ENCODE data around the gene PABPC3. TPM values are rescaled to one million over a fixed set of nuclear protein-coding genes. Genes with fewer than 3 reads are reported as not detected.

PABPC3 gene
- total RNA-seq, 2 experiments from 2014 or later, result 0.75 to 0.88 TPM

GRCh38 chr13:25118378-25118905 is 22.5 kb downstream of the PABPC3 start:
- ChIA-PET CTCF (no interaction called here), POLR2A (no interaction called here)
- H3K27ac Mint-ChIP-seq, result no peak overlapping the region
- no peaks in the 10 kb centered on the region for H3K9me3 Mint-ChIP-seq
- peaks cover 26% of the 10 kb centered on the region for H3K27me3 Mint-ChIP-seq
- no peaks in the 10 kb centered on the region for H3K4me1 Mint-ChIP-seq
- H3K36me3 Mint-ChIP-seq (ENCODE audit: low read depth), result no peaks in the 10 kb centered on the region
- no peak for DNase-seq
- no peak overlapping the region for H3K4me3 Mint-ChIP-seq

DNA sequence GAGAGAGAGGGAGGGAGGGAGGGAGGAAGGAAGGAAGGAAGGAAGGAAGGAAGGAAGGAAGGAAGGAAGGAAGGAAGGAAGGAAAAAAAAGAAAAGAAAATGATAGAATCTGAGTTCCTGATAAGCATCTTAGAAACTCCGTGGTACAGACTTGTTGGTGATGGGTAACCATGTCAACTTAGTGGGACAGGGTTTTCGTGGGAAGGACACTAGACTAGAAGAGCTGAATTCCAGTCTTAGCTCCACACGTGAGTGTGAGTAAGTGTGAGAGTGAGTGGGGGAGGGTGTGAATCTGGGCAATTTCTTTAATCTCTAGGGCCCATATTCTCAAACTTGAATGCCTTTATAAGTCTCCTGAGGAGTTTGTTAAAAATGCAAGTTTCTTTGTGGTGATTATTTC is 35.0 kb downstream of the PABPC3 start:
- no peak overlapping the region for H3K4me3 Mint-ChIP-seq
- DNase-seq, result no peak
- no peaks in the 10 kb centered on the region for H3K4me1 Mint-ChIP-seq
- ChIA-PET POLR2A (no interaction called here), CTCF (no interaction called here)
- H3K9me3 Mint-ChIP-seq, result no peaks in the 10 kb centered on the region
- H3K27ac Mint-ChIP-seq, result no peak overlapping the region
- H3K27me3 Mint-ChIP-seq, result peaks cover 26% of the 10 kb centered on the region
- no peaks in the 10 kb centered on the region for H3K36me3 Mint-ChIP-seq (ENCODE audit: low read depth)

DNA sequence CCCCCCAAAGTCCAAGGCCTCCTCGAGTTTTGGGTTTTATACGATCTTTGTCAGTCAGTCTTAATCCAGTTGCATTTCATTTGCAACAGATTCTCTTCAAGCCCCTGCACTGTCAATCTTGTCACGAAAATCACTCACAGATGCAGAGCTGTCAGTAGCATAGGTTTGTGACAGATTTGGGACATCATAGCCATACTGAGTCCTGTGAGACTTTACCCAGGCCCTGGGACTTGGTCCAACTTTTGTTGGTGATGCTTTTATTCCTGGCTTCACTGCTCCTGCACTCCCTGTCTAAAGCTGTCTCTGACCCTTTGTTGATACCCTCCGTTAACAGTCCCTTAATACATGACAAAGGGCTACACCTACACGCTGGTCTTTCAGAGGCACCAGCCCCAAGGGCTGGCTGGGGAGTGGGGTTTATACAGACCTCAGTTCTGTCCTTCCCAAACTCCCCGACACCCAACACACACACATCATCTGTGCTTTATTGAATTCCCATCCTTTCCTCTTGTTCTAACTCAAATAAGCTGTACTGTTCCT is 36.0 kb downstream of the PABPC3 start:
- Mint-ChIP-seq H3K9me3 (no peaks in the 10 kb centered on the region), H3K4me3 (no peak overlapping the region), H3K27ac (no peak overlapping the region), H3K27me3 (peaks cover 29% of the 10 kb centered on the region), H3K36me3 (ENCODE audit: low read depth) (no peaks in the 10 kb centered on the region), H3K4me1 (no peaks in the 10 kb centered on the region)
- DNase-seq, result no peak
- CTCF ChIA-PET, result no interaction called here
- POLR2A ChIA-PET, result no interaction called here

GRCh38 chr13:25132751-25133390 is 36.9 kb downstream of the PABPC3 start:
- no peaks in the 10 kb centered on the region for H3K36me3 Mint-ChIP-seq (ENCODE audit: low read depth)
- no peak overlapping the region for H3K4me3 Mint-ChIP-seq
- ChIA-PET CTCF (no interaction called here), POLR2A (no interaction called here)
- peaks cover 36% of the 10 kb centered on the region for H3K27me3 Mint-ChIP-seq
- no peak for DNase-seq
- H3K4me1 Mint-ChIP-seq, result no peaks in the 10 kb centered on the region
- H3K27ac Mint-ChIP-seq, result no peak overlapping the region
- no peaks in the 10 kb centered on the region for H3K9me3 Mint-ChIP-seq

- no peak for DNase-seq
- no peak overlapping the region for H3K27ac Mint-ChIP-seq
- H3K4me1 Mint-ChIP-seq, result no peaks in the 10 kb centered on the region
- POLR2A ChIA-PET, result interaction anchor here (0.8 kb wide), 1 partner anchor 16 kb away, joined by 3 read pairs; no protein-coding TSS in a partner anchor
- CTCF ChIA-PET, result no interaction called here
- peaks cover 38% of the 10 kb centered on the region for H3K27me3 Mint-ChIP-seq
- H3K36me3 Mint-ChIP-seq (ENCODE audit: low read depth), result no peaks in the 10 kb centered on the region
- H3K4me3 Mint-ChIP-seq, result no peak overlapping the region
- H3K9me3 Mint-ChIP-seq, result no peaks in the 10 kb centered on the region
Observed at GRCh38 chr13:25135896-25136295, 40.0 kb downstream of the PABPC3 start.

GRCh38 chr13:25136880-25137787 is 41.2 kb downstream of the PABPC3 start:
- POLR2A ChIA-PET, result no interaction called here
- H3K9me3 Mint-ChIP-seq, result no peaks in the 10 kb centered on the region
- CTCF ChIA-PET, result no interaction called here
- H3K36me3 Mint-ChIP-seq (ENCODE audit: low read depth), result no peaks in the 10 kb centered on the region
- H3K27me3 Mint-ChIP-seq, result peaks cover 37% of the 10 kb centered on the region
- no peak overlapping the region for H3K4me3 Mint-ChIP-seq
- H3K4me1 Mint-ChIP-seq, result no peaks in the 10 kb centered on the region
- DNase-seq, result no peak
- H3K27ac Mint-ChIP-seq, result no peak overlapping the region

- POLR2A ChIA-PET, result no interaction called here
- peaks cover 34% of the 10 kb centered on the region for H3K27me3 Mint-ChIP-seq
- no peak overlapping the region for H3K27ac Mint-ChIP-seq
- DNase-seq, result no peak
- H3K4me1 Mint-ChIP-seq, result no peaks in the 10 kb centered on the region
- no peaks in the 10 kb centered on the region for H3K36me3 Mint-ChIP-seq (ENCODE audit: low read depth)
- H3K9me3 Mint-ChIP-seq, result no peaks in the 10 kb centered on the region
- H3K4me3 Mint-ChIP-seq, result no peak overlapping the region
- CTCF ChIA-PET, result no interaction called here
Observed at GRCh38 chr13:25137788-25138115, 41.8 kb downstream of the PABPC3 start.

DNA sequence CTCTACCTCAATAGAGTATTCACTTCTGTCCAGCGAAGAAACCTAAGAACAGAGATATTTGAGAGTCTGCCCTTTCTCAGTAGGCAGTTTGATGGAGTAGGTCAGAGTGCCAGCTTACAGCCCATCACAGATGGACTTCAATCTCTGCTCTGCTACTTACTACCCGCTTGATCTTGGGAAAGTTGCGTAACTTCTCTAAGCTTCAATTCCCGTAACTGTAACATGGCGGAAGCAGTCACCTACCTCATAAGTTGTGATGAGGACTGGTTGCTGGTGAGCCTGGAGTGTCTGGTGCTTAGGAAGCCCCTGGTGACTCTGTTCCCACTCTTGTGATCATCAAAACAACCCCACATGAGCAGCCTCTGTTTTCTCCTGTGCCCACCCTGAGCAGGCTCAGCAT is 45.1 kb downstream of the PABPC3 start:
- Mint-ChIP-seq H3K36me3 (ENCODE audit: low read depth) (no peaks in the 10 kb centered on the region), H3K9me3 (no peaks in the 10 kb centered on the region), H3K27ac (no peak overlapping the region), H3K4me3 (no peak overlapping the region), H3K4me1 (no peaks in the 10 kb centered on the region), H3K27me3 (peaks cover 18% of the 10 kb centered on the region)
- ChIA-PET CTCF (no interaction called here), POLR2A (no interaction called here)
- DNase-seq, result no peak

GRCh38 chr13:25143706-25144105 is 47.8 kb downstream of the PABPC3 start:
- no peaks in the 10 kb centered on the region for H3K36me3 Mint-ChIP-seq (ENCODE audit: low read depth)
- H3K9me3 Mint-ChIP-seq, result no peaks in the 10 kb centered on the region
- DNase-seq, result no peak
- POLR2A ChIA-PET, result no interaction called here
- no peak overlapping the region for H3K4me3 Mint-ChIP-seq
- no peak overlapping the region for H3K27ac Mint-ChIP-seq
- CTCF ChIA-PET, result no interaction called here
- peaks cover 6% of the 10 kb centered on the region for H3K27me3 Mint-ChIP-seq
- H3K4me1 Mint-ChIP-seq, result no peaks in the 10 kb centered on the region

DNA sequence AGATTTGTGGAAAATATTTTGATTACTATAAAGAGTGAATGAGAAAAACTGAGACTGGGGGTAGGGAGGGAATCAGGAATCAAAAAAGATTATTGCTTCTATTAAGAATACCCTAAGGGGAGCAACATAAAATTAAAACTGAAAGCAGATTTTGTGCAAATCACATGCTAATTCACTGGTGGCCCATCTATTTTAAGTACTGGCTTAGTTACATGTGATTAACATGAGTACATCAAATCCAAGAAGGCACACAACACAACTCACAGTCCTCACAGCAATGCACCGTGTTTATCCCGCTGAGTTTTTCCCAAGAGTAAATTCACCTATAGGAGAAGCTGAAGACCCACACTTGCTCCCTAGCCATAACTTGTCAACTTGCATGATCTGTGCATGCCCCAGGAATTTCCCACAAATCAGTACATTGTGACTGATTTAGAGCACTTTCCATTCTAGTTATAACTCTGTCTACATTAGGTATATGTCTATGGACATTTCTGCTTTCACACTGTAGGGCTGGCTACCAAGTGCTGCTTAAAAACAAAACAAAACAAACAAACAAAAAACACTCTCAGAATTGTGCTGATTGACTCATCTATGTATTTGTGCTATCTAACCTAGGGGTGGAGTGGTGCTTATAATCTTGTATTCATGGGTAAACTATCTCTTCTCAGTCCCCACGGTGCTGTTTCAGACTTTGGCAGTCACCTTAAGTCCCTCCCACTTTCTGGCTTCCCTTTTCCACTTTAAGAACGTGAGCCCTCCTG is 51.9 kb downstream of the PABPC3 start:
- Mint-ChIP-seq H3K4me3 (no peak overlapping the region), H3K4me1 (no peaks in the 10 kb centered on the region), H3K27ac (no peak overlapping the region), H3K27me3 (peaks cover 17% of the 10 kb centered on the region), H3K9me3 (no peaks in the 10 kb centered on the region), H3K36me3 (ENCODE audit: low read depth) (no peaks in the 10 kb centered on the region)
- DNase-seq, result no peak
- POLR2A ChIA-PET, result no interaction called here
- CTCF ChIA-PET, result no interaction called here

GRCh38 chr13:25148402-25148771 is 52.5 kb downstream of the PABPC3 start:
- no peaks in the 10 kb centered on the region for H3K36me3 Mint-ChIP-seq (ENCODE audit: low read depth)
- peaks cover 19% of the 10 kb centered on the region for H3K27me3 Mint-ChIP-seq
- H3K4me3 Mint-ChIP-seq, result no peak overlapping the region
- no peak overlapping the region for H3K27ac Mint-ChIP-seq
- H3K9me3 Mint-ChIP-seq, result no peaks in the 10 kb centered on the region
- ChIA-PET CTCF (no interaction called here), POLR2A (no interaction called here)
- no peaks in the 10 kb centered on the region for H3K4me1 Mint-ChIP-seq
- no peak for DNase-seq

Measured in activated CD4-positive, alpha-beta memory T cell treated with anti-CD3 and anti-CD28 coated beads, Interleukin-2, amount 10 ng/mL, durations not matched to agents 7 days and 5 days (primary cell).